LHCN-M2 (cell line): ENCODE measurements around the gene AMBRA1. TPM values are rescaled to one million over a fixed set of nuclear protein-coding genes. Genes with fewer than 3 reads are reported as not detected.

ENCODE experiments used
- DNase-seq: peaks from one replicate; pipeline ENCODE4 v3.0.0-alpha.2; 2012; ENCODE audit warnings: low read depth
- total RNA-seq: library from RNA; depleted of rRNA; stranded (reverse); fragments of >200 nt; gene quantifications from 2 replicates; pipeline ENCODE4 v1.2.3, GENCODE V29; 2014

AMBRA1 gene
- total RNA-seq, 1 experiment from 2014 or later, result 20.9 TPM

GRCh38 chr11:46444305-46444704 lies 149.5 kb downstream of the AMBRA1 start:
- DNase-seq, result no peak

GRCh38 chr11:46438211-46438610 lies 155.6 kb downstream of the AMBRA1 start:
- no peak for DNase-seq

- no peak for DNase-seq
Measured at GRCh38 chr11:46437122-46437689, 156.6 kb downstream of the AMBRA1 start.

GRCh38 chr11:46436113-46436512 lies 157.7 kb downstream of the AMBRA1 start:
- DNase-seq, result no peak

GRCh38 chr11:46435679-46436078 lies 158.1 kb downstream of the AMBRA1 start:
- no peak for DNase-seq

- no peak for DNase-seq
Measured at GRCh38 chr11:46431211-46431610, 162.6 kb downstream of the AMBRA1 start.

- DNase-seq, result no peak
Measured at GRCh38 chr11:46429717-46430116, 164.1 kb downstream of the AMBRA1 start.

GRCh38 chr11:46427364-46427763 lies 166.5 kb downstream of the AMBRA1 start:
- no peak for DNase-seq

GRCh38 chr11:46426233-46426991 lies 167.4 kb downstream of the AMBRA1 start:
- DNase-seq, result no peak

- DNase-seq, result no peak
Measured at GRCh38 chr11:46422588-46422987, 171.2 kb downstream of the AMBRA1 start.

GRCh38 chr11:46421257-46421880 lies 172.5 kb downstream of the AMBRA1 start:
- no peak for DNase-seq

- DNase-seq, result no peak
Measured at GRCh38 chr11:46420513-46420912, 173.3 kb downstream of the AMBRA1 start.

- no peak for DNase-seq
Measured at GRCh38 chr11:46418751-46419150, 175.1 kb downstream of the AMBRA1 start.

GRCh38 chr11:46417711-46418110 lies 176.1 kb downstream of the AMBRA1 start:
- no peak for DNase-seq

- peak; percentile 18 for DNase-seq
Measured at GRCh38 chr11:46414879-46415278, 178.9 kb downstream of the AMBRA1 start.

- DNase-seq, result no peak
Measured at GRCh38 chr11:46414466-46414796, 179.4 kb downstream of the AMBRA1 start.

- DNase-seq, result no peak
Measured at GRCh38 chr11:46413760-46414465, 179.9 kb downstream of the AMBRA1 start.

- no peak for DNase-seq
Measured at GRCh38 chr11:46410021-46410420, 183.8 kb downstream of the AMBRA1 start.

- DNase-seq, result no peak
Measured at GRCh38 chr11:46408407-46408986, 185.3 kb downstream of the AMBRA1 start.

GRCh38 chr11:46407635-46408034 lies 186.2 kb downstream of the AMBRA1 start:
- no peak for DNase-seq

GRCh38 chr11:46404476-46405017 lies 189.3 kb downstream of the AMBRA1 start:
- DNase-seq, result no peak
